HepG2 (cell line): ENCODE results near the gene PCNX4. TPM values are rescaled to one million over a fixed set of nuclear protein-coding genes. Genes with fewer than 3 reads are reported as not detected.

Experiments used
- ARNT ChIP-seq: fragments of 450-650 bp; IDR thresholded peaks from 2 replicates; pipeline ENCODE4 v1.6.1; 2017
- ETV5 ChIP-seq: IDR thresholded peaks from 2 replicates; pipeline ENCODE4 v1.6.1; 2018; ENCODE audit warnings: missing biosample characterization, missing genetic modification reagents, inconsistent platforms, borderline replicate concordance
- JUN ChIP-seq: sonication (generic); formaldehyde crosslinking; IDR thresholded peaks from 2 replicates; pipeline ENCODE4 v1.4.0; 2020; ENCODE audit warnings: mild to moderate bottlenecking, missing genetic modification reagents
- MLLT10 ChIP-seq: sonication (generic); formaldehyde crosslinking; IDR thresholded peaks from 2 replicates; pipeline ENCODE4 v1.4.0; 2020; ENCODE audit warnings: missing genetic modification reagents
- POGK ChIP-seq: sonication (generic); formaldehyde crosslinking; conservative IDR thresholded peaks from 2 replicates; pipeline ENCODE4 v1.8.0; 2022; ENCODE audit warnings: mild to moderate bottlenecking, moderate library complexity, missing genetic modification reagents
- POGZ ChIP-seq: sonication (generic); formaldehyde crosslinking; IDR thresholded peaks from 2 replicates; pipeline ENCODE4 v1.4.0; 2020; ENCODE audit warnings: mild to moderate bottlenecking, missing genetic modification reagents
- THYN1 ChIP-seq: sonication (generic); formaldehyde crosslinking; IDR thresholded peaks from 2 replicates; pipeline ENCODE4 v1.8.1; 2023; ENCODE audit warnings: low read depth, mild to moderate bottlenecking, moderate library complexity, missing genetic modification reagents, borderline replicate concordance
- ZNF160 ChIP-seq: sonication (generic); formaldehyde crosslinking; IDR thresholded peaks from 2 replicates; pipeline ENCODE4 v1.8.0; 2022; ENCODE audit warnings: mild to moderate bottlenecking, inconsistent platforms, missing genetic modification reagents
- ZNF207 ChIP-seq: fragments of 450-650 bp; IDR thresholded peaks from 2 replicates; pipeline ENCODE4 v1.6.1; 2016; ENCODE audit warnings: antibody characterized with exemption, borderline replicate concordance
- ZNF256 ChIP-seq: sonication (generic); formaldehyde crosslinking; conservative IDR thresholded peaks from 2 replicates; pipeline ENCODE4 v1.4.0; 2020; ENCODE audit warnings: missing genetic modification reagents
- ZNF451 ChIP-seq: sonication (generic); formaldehyde crosslinking; IDR thresholded peaks from 2 replicates; pipeline ENCODE4 v1.5.0; 2020; ENCODE audit warnings: mild to moderate bottlenecking, missing genetic modification reagents
- ZNF460 ChIP-seq: sonication (generic); formaldehyde crosslinking; IDR thresholded peaks from 2 replicates; pipeline ENCODE4 v1.5.1; 2020; ENCODE audit warnings: missing genetic modification reagents, mild to moderate bottlenecking, borderline replicate concordance
- ZNF629 ChIP-seq: sonication (generic); formaldehyde crosslinking; conservative IDR thresholded peaks from 2 replicates; pipeline ENCODE4 v1.5.0; 2020; ENCODE audit warnings: missing genetic modification reagents
- ZNF652 ChIP-seq: IDR thresholded peaks from 2 replicates; pipeline ENCODE4 v1.6.1; 2016; ENCODE audit warnings: low read depth, borderline replicate concordance
- ZNF737 ChIP-seq: sonication (generic); formaldehyde crosslinking; IDR thresholded peaks from 2 replicates; pipeline ENCODE4 v1.5.0; 2020; ENCODE audit warnings: missing genetic modification reagents, mild to moderate bottlenecking, borderline replicate concordance
- ZNF776 ChIP-seq: sonication (generic); formaldehyde crosslinking; IDR thresholded peaks from 2 replicates; pipeline ENCODE4 v1.4.0; 2020; ENCODE audit warnings: mild to moderate bottlenecking, missing genetic modification reagents
- ZSCAN25 ChIP-seq: sonication (generic); formaldehyde crosslinking; IDR thresholded peaks from 2 replicates; pipeline ENCODE4 v1.8.0; 2022; ENCODE audit warnings: mild to moderate bottlenecking, missing genetic modification reagents
- polyA plus RNA-seq, 8 experiments: library from polyadenylated mRNA; depleted of rRNA in 3 of 8; stranded (reverse) in 7 of 8; unstranded in 1 of 8; fragments of >200 nt; fragmentation: Illumina TruSeq in 4 of 8; extraction: Trizol in 4 of 8; gene quantifications; 2 replicates each; pipeline versions ENCODE4 v1.2.1 to v1.2.3, GENCODE V29; 2011 to 2016; ENCODE audit warnings: low read depth in 4 of 8, missing spikeins in 1 of 8, mixed read lengths in 1 of 8; ENCODE audit not compliant: insufficient read depth in 1 of 8
- total RNA-seq, 5 experiments: library from RNA; depleted of rRNA; stranded (reverse); fragments of >200 nt; fragmentation: Illumina TruSeq; extraction: Trizol; gene quantifications; 2 replicates each; pipeline ENCODE4 v1.2.3, GENCODE V29; 2016; ENCODE audit warnings: low read depth in 1 of 5
- TF ChIP-seq, protein P1 (sequence below): sonication (generic); formaldehyde crosslinking; IDR thresholded peaks from 2 replicates; pipeline ENCODE4 v1.5.0; 2020; ENCODE audit warnings: mild to moderate bottlenecking, missing genetic modification reagents
- TF ChIP-seq, protein P2 (sequence below): sonication (generic); formaldehyde crosslinking; IDR thresholded peaks from 2 replicates; pipeline ENCODE4 v1.8.1; 2023; ENCODE audit warnings: mild to moderate bottlenecking, moderate library complexity, missing genetic modification reagents
- TF ChIP-seq, protein P3 (sequence below): sonication (generic); formaldehyde crosslinking; IDR thresholded peaks from 2 replicates; pipeline ENCODE4 v1.4.0; 2020; ENCODE audit warnings: low read depth, mild to moderate bottlenecking, missing genetic modification reagents
- TF ChIP-seq, protein P4 (sequence below): sonication (generic); formaldehyde crosslinking; IDR thresholded peaks from 2 replicates; pipeline ENCODE4 v1.8.1; 2023; ENCODE audit warnings: missing genetic modification reagents, mild to moderate bottlenecking, borderline replicate concordance

Gene PCNX4
- total and polyA plus RNA-seq, 2 of the 13 experiments (the other 11 are each of a cell fraction or from before 2014, with no cell fraction given) = 28.6 to 43.0 TPM

- TF ChIP-seq, protein P1, sequence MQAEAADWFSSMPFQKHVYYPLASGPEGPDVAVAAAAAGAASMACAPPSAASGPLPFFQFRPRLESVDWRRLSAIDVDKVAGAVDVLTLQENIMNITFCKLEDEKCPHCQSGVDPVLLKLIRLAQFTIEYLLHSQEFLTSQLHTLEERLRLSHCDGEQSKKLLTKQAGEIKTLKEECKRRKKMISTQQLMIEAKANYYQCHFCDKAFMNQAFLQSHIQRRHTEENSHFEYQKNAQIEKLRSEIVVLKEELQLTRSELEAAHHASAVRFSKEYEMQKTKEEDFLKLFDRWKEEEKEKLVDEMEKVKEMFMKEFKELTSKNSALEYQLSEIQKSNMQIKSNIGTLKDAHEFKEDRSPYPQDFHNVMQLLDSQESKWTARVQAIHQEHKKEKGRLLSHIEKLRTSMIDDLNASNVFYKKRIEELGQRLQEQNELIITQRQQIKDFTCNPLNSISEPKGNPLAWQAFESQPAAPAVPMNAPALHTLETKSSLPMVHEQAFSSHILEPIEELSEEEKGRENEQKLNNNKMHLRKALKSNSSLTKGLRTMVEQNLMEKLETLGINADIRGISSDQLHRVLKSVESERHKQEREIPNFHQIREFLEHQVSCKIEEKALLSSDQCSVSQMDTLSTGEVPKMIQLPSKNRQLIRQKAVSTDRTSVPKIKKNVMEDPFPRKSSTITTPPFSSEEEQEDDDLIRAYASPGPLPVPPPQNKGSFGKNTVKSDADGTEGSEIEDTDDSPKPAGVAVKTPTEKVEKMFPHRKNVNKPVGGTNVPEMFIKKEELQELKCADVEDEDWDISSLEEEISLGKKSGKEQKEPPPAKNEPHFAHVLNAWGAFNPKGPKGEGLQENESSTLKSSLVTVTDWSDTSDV (CRISPR knock-in tag) = no peak; the same call in none of the 2 replicates
- TF ChIP-seq ZNF629 (CRISPR knock-in tag) (no peak), THYN1 (no peak), ETV5 (peak; percentile 51; the same call in 1 of the 2 replicates), ZNF737 (peak; percentile 74; the same call in 1 of the 2 replicates), MLLT10 (no peak), JUN (CRISPR knock-in tag) (peak; percentile 81), ARNT (no peak), POGZ (CRISPR knock-in tag) (peak; percentile 92), ZNF451 (CRISPR knock-in tag) (peak; percentile 94), ZNF160 (0 out of 2 replicates have a peak, but pooled peaks have one; percentile 50), ZNF460 (no peak), POGK (CRISPR knock-in tag) (peak; percentile 93), ZNF256 (CRISPR knock-in tag) (no peak; the same call in none of the 2 replicates), ZSCAN25 (CRISPR knock-in tag) (peak; percentile 89; the same call in 1 of the 2 replicates), ZNF207 (no peak), ZNF652 (CRISPR knock-in tag) (no peak), ZNF776 (CRISPR knock-in tag) (peak; percentile 65; the same call in 1 of the 2 replicates)
- TF ChIP-seq, protein P2, sequence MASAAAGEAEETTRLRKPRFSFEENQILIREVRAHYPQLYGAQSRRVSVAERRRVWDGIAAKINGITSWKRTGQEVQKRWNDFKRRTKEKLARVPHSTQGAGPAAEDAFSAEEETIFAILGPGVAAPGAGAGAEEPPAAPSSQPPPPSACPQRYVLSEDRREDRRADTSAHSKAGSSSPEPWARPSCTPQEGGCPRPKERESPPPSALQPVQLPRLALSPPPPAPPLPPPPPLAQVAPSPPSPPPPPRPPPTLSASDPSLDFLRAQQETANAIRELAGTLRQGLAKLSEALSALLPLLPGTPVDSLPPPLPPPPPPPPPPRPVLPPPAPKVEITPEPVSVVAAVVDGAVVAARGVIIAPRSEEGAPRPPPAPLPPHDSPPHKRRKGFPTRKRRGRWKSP = peak; percentile 98
- TF ChIP-seq, protein P3, sequence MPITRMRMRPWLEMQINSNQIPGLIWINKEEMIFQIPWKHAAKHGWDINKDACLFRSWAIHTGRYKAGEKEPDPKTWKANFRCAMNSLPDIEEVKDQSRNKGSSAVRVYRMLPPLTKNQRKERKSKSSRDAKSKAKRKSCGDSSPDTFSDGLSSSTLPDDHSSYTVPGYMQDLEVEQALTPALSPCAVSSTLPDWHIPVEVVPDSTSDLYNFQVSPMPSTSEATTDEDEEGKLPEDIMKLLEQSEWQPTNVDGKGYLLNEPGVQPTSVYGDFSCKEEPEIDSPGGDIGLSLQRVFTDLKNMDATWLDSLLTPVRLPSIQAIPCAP (CRISPR knock-in tag) = peak; percentile 80; the same call in 1 of the 2 replicates
- TF ChIP-seq, protein P4, sequence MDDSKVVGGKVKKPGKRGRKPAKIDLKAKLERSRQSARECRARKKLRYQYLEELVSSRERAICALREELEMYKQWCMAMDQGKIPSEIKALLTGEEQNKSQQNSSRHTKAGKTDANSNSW (CRISPR knock-in tag) = peak; percentile 92; the same call in 1 of the 2 replicates
Observed at GRCh38 chr14:60091550-60092525, at the start of gene PCNX4 (continued).
